ENCODE results near the gene TOP1.

TOP1 gene

DNA sequence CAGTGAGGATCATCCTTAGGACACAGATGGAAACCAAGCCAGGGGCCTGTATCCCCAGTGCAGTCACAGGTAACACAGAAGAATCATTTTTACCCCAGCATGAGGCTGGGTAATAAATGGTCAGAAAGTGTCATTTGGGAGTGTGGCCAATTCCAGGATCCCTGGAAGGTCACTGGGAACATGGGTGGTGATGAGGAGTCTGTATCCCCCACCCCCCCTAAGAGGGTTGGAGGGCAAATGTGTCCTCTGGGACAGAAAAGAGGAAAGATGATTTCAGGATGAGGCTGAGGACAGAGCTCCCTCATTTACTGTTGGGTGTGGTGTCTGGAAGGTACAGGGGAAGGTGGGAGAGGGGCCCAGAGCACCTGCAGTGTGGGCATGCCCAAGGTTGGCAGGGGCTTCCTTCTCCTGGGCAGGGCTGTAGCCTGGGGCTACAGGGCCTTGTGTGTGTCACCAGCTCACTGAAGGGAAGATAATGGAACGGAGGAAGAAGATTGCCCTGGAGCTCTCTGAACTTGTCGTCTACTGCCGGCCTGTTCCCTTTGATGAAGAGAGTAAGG is 143.2 kb downstream of the TOP1 start:
- DNase-seq, result peak; percentile 18

DNA sequence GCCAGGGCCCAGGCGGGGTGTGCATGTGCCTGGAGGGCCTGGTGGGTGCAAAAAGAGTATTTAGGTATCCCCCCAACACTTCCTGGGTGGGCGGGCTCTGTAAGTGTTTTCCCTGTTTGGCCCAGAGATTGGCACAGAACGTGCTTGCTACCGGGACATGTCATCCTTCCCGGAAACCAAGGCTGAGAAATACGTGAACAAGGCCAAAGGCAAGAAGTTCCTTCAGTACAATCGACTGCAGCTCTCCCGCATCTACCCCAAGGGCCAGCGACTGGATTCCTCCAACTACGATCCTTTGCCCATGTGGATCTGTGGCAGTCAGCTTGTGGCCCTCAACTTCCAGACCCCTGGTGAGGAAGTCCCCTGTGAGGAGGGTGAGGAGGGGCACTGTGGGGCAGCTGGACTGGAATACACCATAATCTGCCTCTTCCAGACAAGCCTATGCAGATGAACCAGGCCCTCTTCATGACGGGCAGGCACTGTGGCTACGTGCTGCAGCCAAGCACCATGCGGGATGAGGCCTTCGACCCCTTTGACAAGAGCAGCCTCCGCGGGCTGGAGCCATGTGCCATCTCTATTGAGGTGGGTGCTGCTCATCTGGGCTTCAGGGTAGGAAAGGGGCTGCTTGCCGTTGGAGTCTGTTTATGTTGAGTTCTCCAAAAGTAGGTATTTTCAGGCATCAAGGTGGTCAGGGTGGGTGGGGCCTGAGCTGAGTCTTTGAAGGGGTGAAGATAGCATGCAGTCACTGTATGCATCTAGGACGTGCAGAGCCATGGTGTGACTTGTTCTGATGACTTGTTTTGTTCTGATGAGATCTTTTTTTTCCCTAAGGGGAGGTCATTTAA is 143.9 kb downstream of the TOP1 start:
- peak; percentile 33 for DNase-seq

DNA sequence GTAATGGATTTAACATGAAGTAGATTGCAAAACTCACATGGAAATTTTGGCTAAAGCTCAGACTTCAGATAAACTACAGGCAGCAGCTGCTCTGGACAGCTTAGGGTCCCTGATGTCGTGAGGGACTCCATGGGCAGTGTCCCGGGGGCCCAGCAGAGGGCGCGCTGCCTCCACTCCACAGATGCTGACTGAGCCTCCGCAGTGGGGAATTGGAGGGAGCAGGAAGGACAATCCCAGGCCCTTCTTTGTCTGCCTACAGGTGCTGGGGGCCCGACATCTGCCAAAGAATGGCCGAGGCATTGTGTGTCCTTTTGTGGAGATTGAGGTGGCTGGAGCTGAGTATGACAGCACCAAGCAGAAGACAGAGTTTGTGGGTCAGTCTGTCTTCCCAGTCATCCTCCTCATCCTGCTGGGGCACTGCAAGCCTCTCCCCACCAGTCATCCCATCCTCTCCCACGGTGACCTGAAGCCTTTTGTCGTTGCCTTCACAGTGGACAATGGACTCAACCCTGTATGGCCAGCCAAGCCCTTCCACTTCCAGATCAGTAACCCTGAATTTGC is 144.6 kb downstream of the TOP1 start:
- DNase-seq, result peak; percentile 85

DNA sequence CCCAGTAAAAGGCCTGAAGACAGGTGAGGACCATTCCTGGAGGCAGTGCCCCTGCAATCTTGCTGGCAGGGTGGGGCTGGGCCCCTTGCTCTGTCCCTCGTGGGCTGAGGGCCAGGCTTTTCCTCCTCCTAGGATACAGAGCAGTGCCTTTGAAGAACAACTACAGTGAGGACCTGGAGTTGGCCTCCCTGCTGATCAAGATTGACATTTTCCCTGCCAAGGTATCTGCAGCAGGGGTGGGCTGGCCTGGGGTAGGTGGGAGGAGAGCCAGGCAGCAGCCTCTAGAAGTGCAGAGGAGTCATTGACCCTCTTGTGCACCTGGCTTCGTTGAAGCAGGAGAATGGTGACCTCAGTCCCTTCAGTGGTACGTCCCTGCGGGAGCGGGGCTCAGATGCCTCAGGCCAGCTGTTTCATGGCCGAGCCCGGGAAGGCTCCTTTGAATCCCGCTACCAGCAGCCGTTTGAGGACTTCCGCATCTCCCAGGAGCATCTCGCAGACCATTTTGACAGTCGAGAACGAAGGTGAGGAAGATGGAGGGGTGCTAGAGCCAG is 145.2 kb downstream of the TOP1 start:
- no peak for DNase-seq

Data from left hindlimb (tissue), 1 donor.